ENCODE measurements around the gene ST6GAL1. TPM values are rescaled to one million over a fixed set of nuclear protein-coding genes. Genes with fewer than 3 reads are reported as not detected.
"Not testable (repeated sequence)": the region's sequence is repeated elsewhere in the genome, so short reads cannot be mapped to it uniquely, and the experiment has no call there.

Gene ST6GAL1
- total and polyA plus RNA-seq, 2 of the 13 experiments (the other 11 are each of a cell fraction or from before 2014, with no cell fraction given) = 79.9 to 164 TPM

- 93% methylated on average over 2 of the region's 4 CpGs for WGBS (ENCODE audit: low lambda C conversion rate)
- POLR2A ChIA-PET = interaction anchor here (1.7 kb wide), 1 partner anchor 48 kb away, joined by 5 read pairs; no protein-coding TSS in a partner anchor
Observed at GRCh38 chr3:186991470-186991869, 61.1 kb downstream of the ST6GAL1 start.

GRCh38 chr3:186992096-186992495 is 61.8 kb downstream of the ST6GAL1 start:
- H2AFZ ChIP-seq (ENCODE audit: low read length); FAIRE-seq; H3K4me2 ChIP-seq (ENCODE audit: low read depth, low read length); H3K27ac ChIP-seq (ENCODE audit: extremely low read length, insufficient read depth, low read length); CTCF ChIA-PET (ENCODE audit: low intra/inter-chr PET ratio, low total read pairs); DNase-seq (ENCODE audit: low spot score); H4K20me1 ChIP-seq (ENCODE audit: insufficient read depth, low read length); H3K4me3 ChIP-seq (replicated peaks in 1 of 3; ENCODE audit: insufficient read depth in 1 of 3, low read depth in 2 of 3, low read length in 3 of 3); H3K27me3 ChIP-seq (ENCODE audit: control insufficient read depth in 1 of 2, insufficient read depth in 2 of 2, low read length in 2 of 2); H3K36me3 ChIP-seq (replicated peaks in 1 of 2; ENCODE audit: control insufficient read depth in 1 of 2, insufficient read depth in 2 of 2, low read length in 2 of 2); BruUV-seq (replicated peaks); H3K9me3 ChIP-seq (ENCODE audit: low read length); in situ Hi-C loops (cut with HindIII; ENCODE audit: extremely low pct_ligation_motif_present, low pct_unique_long_range_greater_than_20kb); intact Hi-C loops (cut with micrococcal nuclease; ENCODE audit: unreplicated experiment); H3K79me2 ChIP-seq (ENCODE audit: insufficient read depth, low read length); ATAC-seq; H3K9ac ChIP-seq (ENCODE audit: insufficient read depth, low read depth, low read length): not testable (repeated sequence)
- POLR2A ChIA-PET = interaction anchor here (1.4 to 1.7 kb wide), 2 partner anchors 47 to 61 kb away, joined by 4 to 5 read pairs; no protein-coding TSS in a partner anchor
- H3K4me1 ChIP-seq (ENCODE audit: insufficient read depth, low read length) = peaks cover 28% of the 10 kb centered on the region
- 97% methylated on average over 1 of the region's 1 CpG for WGBS (ENCODE audit: low lambda C conversion rate)

More at GRCh38 chr3:186991470-186991869, 61.1 kb downstream of the ST6GAL1 start:
- Histone ChIP-seq H3K27me3 (ENCODE audit: control insufficient read depth in 1 of 2, insufficient read depth in 2 of 2, low read length in 2 of 2) (no peaks in the 10 kb centered on the region), H3K9ac (ENCODE audit: insufficient read depth, low read depth, low read length) (no peak overlapping the region), H2AFZ (ENCODE audit: low read length) (no peak overlapping the region), H3K4me2 (ENCODE audit: low read depth, low read length) (no peak overlapping the region), H3K36me3 (replicated peaks in 1 of 2; ENCODE audit: control insufficient read depth in 1 of 2, insufficient read depth in 2 of 2, low read length in 2 of 2) (no peaks in the 10 kb centered on the region), H3K9me3 (ENCODE audit: low read length) (no peaks in the 10 kb centered on the region), H3K79me2 (ENCODE audit: insufficient read depth, low read length) (no peaks in the 10 kb centered on the region), H4K20me1 (ENCODE audit: insufficient read depth, low read length) (no peaks in the 10 kb centered on the region), H3K4me3 (replicated peaks in 1 of 3; ENCODE audit: insufficient read depth in 1 of 3, low read depth in 2 of 3, low read length in 3 of 3) (no peak overlapping the region), H3K4me1 (ENCODE audit: insufficient read depth, low read length) (peaks cover 28% of the 10 kb centered on the region), H3K27ac (ENCODE audit: extremely low read length, insufficient read depth, low read length) (no peak overlapping the region)
- ATAC-seq (no peak), FAIRE-seq (no peak), DNase-seq (ENCODE audit: low spot score) (no peak)
- intact Hi-C loops (cut with micrococcal nuclease; ENCODE audit: unreplicated experiment) = no loop called here
- BruUV-seq (replicated peaks) = no TSS peak
- in situ Hi-C loops (cut with HindIII; ENCODE audit: extremely low pct_ligation_motif_present, low pct_unique_long_range_greater_than_20kb) = no loop called here
- CTCF ChIA-PET (ENCODE audit: low intra/inter-chr PET ratio, low total read pairs) = no interaction called here
- TF ChIP-seq AHR (CRISPR knock-in tag; IDR thresholded peaks at IDR 0.05) (no peak), MIER3 (CRISPR knock-in tag; IDR thresholded peaks at IDR 0.05; ENCODE audit: borderline replicate concordance) (no peak), NCOA5 (CRISPR knock-in tag; IDR thresholded peaks at IDR 0.05) (no peak), FOXK1 (CRISPR knock-in tag; IDR thresholded peaks at IDR 0.05; ENCODE audit: borderline replicate concordance, low read depth) (no peak), SUZ12 (IDR thresholded peaks at IDR 0.05; ENCODE audit: low read depth, low read length) (no peak), ZNF547 (CRISPR knock-in tag; IDR thresholded peaks at IDR 0.05) (no peak), HHEX (CRISPR knock-in tag; IDR thresholded peaks at IDR 0.05) (no peak), KDM1A (CRISPR knock-in tag; IDR thresholded peaks at IDR 0.05) (no peak), FOXO1 (CRISPR knock-in tag; IDR thresholded peaks at IDR 0.05) (no peak), PATZ1 (CRISPR knock-in tag; IDR thresholded peaks at IDR 0.05) (no peak)

Data from HepG2 (cell line).